Measurements from ENCODE around the gene TMEM123. TPM values are rescaled to one million over a fixed set of nuclear protein-coding genes. Genes with fewer than 3 reads are reported as not detected.
A peak's percentile ranks its signal among the peaks of the same experiment; 100 is the strongest.
"Not testable (repeated sequence)": the region's sequence is repeated elsewhere in the genome, so short reads cannot be mapped to it uniquely, and the experiment has no call there.

Gene TMEM123
- total RNA-seq, 1 experiment from 2014 or later, result 257 TPM

- no peak for DNase-seq (ENCODE audit: low read depth)
These were observed 2.7 kb downstream of the TMEM123 start for GRCh38 chr11:102449651-102450570.

GRCh38 chr11:102448869-102449224, 3.7 kb downstream of the TMEM123 start:
- DNase-seq (ENCODE audit: low read depth), result no peak

- DNase-seq (ENCODE audit: low read depth), result no peak
These were observed 4.4 kb downstream of the TMEM123 start for GRCh38 chr11:102447941-102448868.

GRCh38 chr11:102447193-102447592, 5.4 kb downstream of the TMEM123 start:
- DNase-seq (ENCODE audit: low read depth), result no peak

GRCh38 chr11:102446606-102447005, 6.0 kb downstream of the TMEM123 start:
- peak; percentile 77 for DNase-seq (ENCODE audit: low read depth)

GRCh38 chr11:102444693-102445092, 7.9 kb downstream of the TMEM123 start:
- DNase-seq (ENCODE audit: low read depth), result not testable (repeated sequence)

GRCh38 chr11:102444142-102444541, 8.4 kb downstream of the TMEM123 start:
- not testable (repeated sequence) for DNase-seq (ENCODE audit: low read depth)

GRCh38 chr11:102439063-102439363, 13.6 kb downstream of the TMEM123 start:
- not testable (repeated sequence) for DNase-seq (ENCODE audit: low read depth)

GRCh38 chr11:102438311-102439062, 14.1 kb downstream of the TMEM123 start:
- no peak for DNase-seq (ENCODE audit: low read depth)

GRCh38 chr11:102437727-102438126, 14.8 kb downstream of the TMEM123 start:
- no peak for DNase-seq (ENCODE audit: low read depth)

- DNase-seq (ENCODE audit: low read depth), result no peak
These were observed 15.6 kb downstream of the TMEM123 start for GRCh38 chr11:102436976-102437375.

GRCh38 chr11:102436561-102436960, 16.0 kb downstream of the TMEM123 start:
- DNase-seq (ENCODE audit: low read depth), result peak; percentile 44

- DNase-seq (ENCODE audit: low read depth), result no peak
These were observed 16.9 kb downstream of the TMEM123 start for GRCh38 chr11:102435688-102436087.

GRCh38 chr11:102433571-102433970, 19.0 kb downstream of the TMEM123 start:
- DNase-seq (ENCODE audit: low read depth), result not testable (repeated sequence)

- DNase-seq (ENCODE audit: low read depth), result not testable (repeated sequence)
These were observed 20.0 kb downstream of the TMEM123 start for GRCh38 chr11:102432560-102432959.

GRCh38 chr11:102431404-102431803, 21.2 kb downstream of the TMEM123 start:
- no peak for DNase-seq (ENCODE audit: low read depth)

- DNase-seq (ENCODE audit: low read depth), result peak; percentile 26
These were observed 22.3 kb downstream of the TMEM123 start for GRCh38 chr11:102430158-102430836.

- DNase-seq (ENCODE audit: low read depth), result no peak
These were observed 22.9 kb downstream of the TMEM123 start for GRCh38 chr11:102429691-102430090.

GRCh38 chr11:102429226-102429625, 23.3 kb downstream of the TMEM123 start:
- DNase-seq (ENCODE audit: low read depth), result no peak

- DNase-seq (ENCODE audit: low read depth), result no peak
These were observed 23.9 kb downstream of the TMEM123 start for GRCh38 chr11:102428696-102429095.

- DNase-seq (ENCODE audit: low read depth), result no peak
These were observed 25.5 kb downstream of the TMEM123 start for GRCh38 chr11:102427068-102427467.
